ENCODE results near the gene CCNDBP1.

The CCNDBP1 gene

GRCh38 chr15:43246261-43246774 is 61.1 kb downstream of the CCNDBP1 start:
- DNase-seq: no peak

Measured in CD4-positive, alpha-beta T cell treated with Interferon alpha-2 for 1 hour (primary cell).